Astrocyte of the spinal cord (primary cell): ENCODE results near the gene PTPRG.

Experiments
- DNase-seq: peaks from one replicate; pipeline ENCODE4 v3.0.0; 2011; ENCODE audit warnings: low read depth, low spot score
- H3K4me3 ChIP-seq: 2 replicates; pipeline ENCODE4 v1.5.1; 2011; ENCODE audit warnings: low read depth, mild to moderate bottlenecking, low read length, moderate library complexity
- in situ Hi-C: cut with HindIII; loops from 2 replicates; pipeline ENCODE4 v1.10.0; 2017; ENCODE audit warnings: low sequenced_read_pairs
- TF ChIP-seq, protein P1 (sequence below): IDR thresholded peaks from 2 replicates; pipeline ENCODE4 v1.5.1; 2012; ENCODE audit warnings: low read depth, mild to moderate bottlenecking, low read length, inconsistent platforms

The PTPRG gene

DNA sequence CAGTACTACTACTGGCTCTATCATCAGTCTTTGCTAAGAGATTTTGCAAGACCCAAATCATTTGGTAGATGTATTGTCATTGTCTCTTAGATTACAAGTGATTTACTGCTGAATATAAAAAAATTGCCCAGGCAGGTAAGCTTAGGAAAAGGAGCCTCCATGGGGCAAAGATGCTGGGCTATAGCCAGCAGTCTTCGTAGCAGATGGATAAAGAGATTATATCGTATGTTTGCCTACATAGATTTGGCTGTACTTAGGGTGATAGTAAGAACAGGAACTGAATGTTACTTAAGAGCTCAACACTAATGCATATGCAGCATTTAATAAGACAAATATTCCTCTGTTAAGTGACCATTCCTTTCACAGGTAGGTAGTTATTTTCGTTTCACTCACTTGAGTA, 48.9 kb downstream of the PTPRG start:
- in situ Hi-C loops, result no loop called here
- H3K4me3 ChIP-seq, result no peak overlapping the region
- no peak for DNase-seq
- TF ChIP-seq, protein P1, sequence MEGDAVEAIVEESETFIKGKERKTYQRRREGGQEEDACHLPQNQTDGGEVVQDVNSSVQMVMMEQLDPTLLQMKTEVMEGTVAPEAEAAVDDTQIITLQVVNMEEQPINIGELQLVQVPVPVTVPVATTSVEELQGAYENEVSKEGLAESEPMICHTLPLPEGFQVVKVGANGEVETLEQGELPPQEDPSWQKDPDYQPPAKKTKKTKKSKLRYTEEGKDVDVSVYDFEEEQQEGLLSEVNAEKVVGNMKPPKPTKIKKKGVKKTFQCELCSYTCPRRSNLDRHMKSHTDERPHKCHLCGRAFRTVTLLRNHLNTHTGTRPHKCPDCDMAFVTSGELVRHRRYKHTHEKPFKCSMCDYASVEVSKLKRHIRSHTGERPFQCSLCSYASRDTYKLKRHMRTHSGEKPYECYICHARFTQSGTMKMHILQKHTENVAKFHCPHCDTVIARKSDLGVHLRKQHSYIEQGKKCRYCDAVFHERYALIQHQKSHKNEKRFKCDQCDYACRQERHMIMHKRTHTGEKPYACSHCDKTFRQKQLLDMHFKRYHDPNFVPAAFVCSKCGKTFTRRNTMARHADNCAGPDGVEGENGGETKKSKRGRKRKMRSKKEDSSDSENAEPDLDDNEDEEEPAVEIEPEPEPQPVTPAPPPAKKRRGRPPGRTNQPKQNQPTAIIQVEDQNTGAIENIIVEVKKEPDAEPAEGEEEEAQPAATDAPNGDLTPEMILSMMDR, result no peak

DNA sequence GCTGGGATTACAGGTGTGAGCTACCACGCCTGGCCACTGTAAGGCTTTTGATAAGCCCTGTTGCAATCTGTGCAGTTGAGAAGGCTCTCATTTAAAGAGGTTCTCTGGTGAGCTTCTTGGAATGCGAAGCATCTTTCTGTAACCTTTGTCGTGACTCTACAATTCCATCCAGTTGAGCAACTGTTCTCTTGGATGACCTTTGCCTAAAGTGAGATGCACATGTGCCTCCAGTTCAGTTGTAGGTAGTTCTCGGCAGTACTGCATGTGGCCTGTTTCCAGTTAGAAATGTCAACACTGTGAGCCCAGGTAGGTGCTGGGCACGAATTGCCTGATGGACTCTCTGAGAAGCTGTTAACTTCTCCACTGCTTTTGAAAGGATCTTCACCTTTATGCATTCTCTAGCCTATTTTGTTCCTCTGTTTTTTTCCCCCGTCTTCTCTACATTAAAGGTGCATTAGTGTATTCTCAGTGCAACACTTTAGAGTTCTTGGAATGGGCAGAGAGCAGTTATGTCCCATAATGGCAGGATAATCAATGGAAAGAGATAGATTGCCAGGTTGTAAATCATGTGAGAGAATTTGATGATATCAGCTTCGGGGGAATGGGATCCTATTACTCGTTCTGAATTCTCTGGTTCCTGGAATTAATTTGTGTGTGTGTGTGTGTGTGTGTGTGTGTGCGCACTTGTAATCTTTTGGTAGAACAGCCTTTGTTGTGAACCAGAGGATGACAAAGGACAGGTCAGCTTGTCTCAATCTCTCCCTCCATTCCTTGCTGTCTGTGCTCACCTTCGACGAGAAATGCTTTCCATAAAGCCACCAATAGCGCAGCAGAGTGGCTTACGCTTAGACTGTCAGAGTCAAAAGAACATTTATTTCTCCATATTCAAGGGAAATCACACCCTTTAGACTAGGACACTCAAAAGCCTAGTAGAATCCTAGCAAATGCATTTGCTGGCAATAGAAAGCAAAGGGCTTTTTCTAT, 51.1 kb downstream of the PTPRG start:
- no peak for DNase-seq
- TF ChIP-seq, protein P1, result no peak
- H3K4me3 ChIP-seq, result no peak overlapping the region
- in situ Hi-C loops, result no loop called here

DNA sequence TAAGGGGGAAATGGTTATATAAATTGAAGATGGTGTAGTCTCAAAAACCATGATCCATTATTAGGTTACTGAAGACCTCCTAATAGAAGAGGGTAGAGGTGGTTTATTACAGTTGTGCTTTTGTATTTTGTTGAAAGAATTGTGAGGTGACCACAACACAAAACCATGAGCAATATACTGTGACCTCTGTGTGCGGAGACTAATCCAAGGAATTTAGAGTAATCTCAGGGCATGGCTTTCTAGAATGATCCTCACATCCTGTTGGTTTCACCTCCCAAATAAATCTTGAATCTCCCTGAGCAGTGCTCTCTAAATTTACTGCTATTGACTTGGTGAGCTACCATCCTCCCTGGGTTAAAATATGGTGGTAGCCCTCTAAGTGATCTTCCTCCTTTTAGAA, 52.3 kb downstream of the PTPRG start:
- in situ Hi-C loops, result no loop called here
- TF ChIP-seq, protein P1, result no peak

DNA sequence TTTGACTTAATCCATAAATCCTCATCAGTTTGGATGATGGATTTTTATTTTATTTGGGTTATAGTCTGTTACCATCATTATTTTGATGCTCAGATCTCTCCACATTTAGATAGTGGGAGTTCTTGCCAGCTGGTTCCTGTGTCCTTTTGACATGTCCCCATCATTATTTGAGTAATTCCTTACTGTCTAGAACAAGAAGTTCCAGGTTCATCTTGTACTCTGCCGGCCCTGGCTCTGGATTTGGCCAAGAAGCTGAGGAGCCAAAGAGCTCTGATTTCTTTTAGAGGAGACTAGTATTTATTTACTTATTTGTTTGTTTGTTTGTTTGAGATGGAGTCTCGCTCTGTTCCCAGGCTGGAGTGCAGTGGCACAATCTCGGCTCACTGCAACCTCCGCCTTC, 54.3 kb downstream of the PTPRG start:
- H3K4me3 ChIP-seq, result no peak overlapping the region
- TF ChIP-seq, protein P1, result no peak
- DNase-seq, result no peak
- in situ Hi-C loops, result no loop called here

More for the DNA sequence above, 52.3 kb downstream of the PTPRG start:
- no peak overlapping the region for H3K4me3 ChIP-seq
- no peak for DNase-seq

DNA sequence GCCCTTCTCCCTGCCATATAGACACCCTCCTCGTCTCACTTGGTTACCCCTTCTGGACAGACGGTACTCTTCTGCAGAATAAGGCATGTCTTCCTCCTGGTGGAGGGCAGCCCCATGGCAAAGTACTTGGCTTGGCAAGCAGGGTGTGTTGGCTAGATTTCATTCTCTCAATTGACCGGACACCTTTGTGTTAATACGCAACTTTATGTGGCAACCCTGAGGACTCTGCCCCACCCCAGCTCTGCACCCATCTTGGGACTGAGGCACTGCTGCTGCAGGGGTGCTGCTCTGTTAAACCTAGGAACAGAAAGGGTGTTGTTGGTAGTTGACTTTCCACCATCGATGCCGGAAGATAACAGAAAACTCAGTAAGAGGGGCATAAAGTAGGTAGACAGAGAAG, 55.2 kb downstream of the PTPRG start:
- in situ Hi-C loops, result no loop called here
- no peak overlapping the region for H3K4me3 ChIP-seq
- no peak for DNase-seq
- TF ChIP-seq, protein P1, result no peak

DNA sequence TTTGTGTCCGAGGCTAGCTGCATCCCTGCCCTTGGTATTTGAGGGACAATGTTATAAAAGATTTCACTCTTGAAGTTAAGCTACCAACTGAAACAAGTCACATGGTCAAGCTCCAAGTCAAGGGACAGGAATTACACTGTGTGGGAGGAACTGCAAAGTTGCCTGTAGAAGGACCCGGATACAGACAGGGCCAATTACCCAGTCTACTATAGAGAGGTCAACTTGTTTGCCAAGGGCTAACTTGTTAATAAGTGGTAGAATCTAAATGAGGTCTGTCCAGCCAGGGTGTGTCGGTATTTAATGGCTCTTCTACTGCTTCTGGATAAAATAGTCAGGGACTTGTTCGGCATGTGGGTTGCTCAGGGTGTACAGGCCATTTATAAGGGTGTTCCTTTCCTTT, 55.7 kb downstream of the PTPRG start:
- DNase-seq, result no peak
- TF ChIP-seq, protein P1, result no peak

More for the DNA sequence above, 55.7 kb downstream of the PTPRG start:
- H3K4me3 ChIP-seq, result no peak overlapping the region
- in situ Hi-C loops, result no loop called here
